ENCODE measurements around the gene ERCC3. TPM values are rescaled to one million over a fixed set of nuclear protein-coding genes. Genes with fewer than 3 reads are reported as not detected.

Gene ERCC3
- total RNA-seq (10 to 100 TPM; 31.3 to 45.5 TPM), polyA plus RNA-seq (10 to 100 TPM; 13.4 to 52.2 TPM)
- long read RNA-seq, donor 1, transcript ERCC3-201 (15 exons, 2,750 nt) = major isoform, 82 of 121 reads
- long read RNA-seq, donor 1, partial matches to known transcripts = 13 of 121 reads
- long read RNA-seq, donor 1, other reads (novel, unspliced or antisense) = 21 of 121 reads
- long read RNA-seq, donor 2, transcript ERCC3-201 (15 exons, 2,750 nt) = major isoform, 14 of 26 reads
- long read RNA-seq, donor 2, partial matches to known transcripts = 6 of 26 reads
- long read RNA-seq, donor 2, other reads (novel, unspliced or antisense) = 3 of 26 reads

DNA sequence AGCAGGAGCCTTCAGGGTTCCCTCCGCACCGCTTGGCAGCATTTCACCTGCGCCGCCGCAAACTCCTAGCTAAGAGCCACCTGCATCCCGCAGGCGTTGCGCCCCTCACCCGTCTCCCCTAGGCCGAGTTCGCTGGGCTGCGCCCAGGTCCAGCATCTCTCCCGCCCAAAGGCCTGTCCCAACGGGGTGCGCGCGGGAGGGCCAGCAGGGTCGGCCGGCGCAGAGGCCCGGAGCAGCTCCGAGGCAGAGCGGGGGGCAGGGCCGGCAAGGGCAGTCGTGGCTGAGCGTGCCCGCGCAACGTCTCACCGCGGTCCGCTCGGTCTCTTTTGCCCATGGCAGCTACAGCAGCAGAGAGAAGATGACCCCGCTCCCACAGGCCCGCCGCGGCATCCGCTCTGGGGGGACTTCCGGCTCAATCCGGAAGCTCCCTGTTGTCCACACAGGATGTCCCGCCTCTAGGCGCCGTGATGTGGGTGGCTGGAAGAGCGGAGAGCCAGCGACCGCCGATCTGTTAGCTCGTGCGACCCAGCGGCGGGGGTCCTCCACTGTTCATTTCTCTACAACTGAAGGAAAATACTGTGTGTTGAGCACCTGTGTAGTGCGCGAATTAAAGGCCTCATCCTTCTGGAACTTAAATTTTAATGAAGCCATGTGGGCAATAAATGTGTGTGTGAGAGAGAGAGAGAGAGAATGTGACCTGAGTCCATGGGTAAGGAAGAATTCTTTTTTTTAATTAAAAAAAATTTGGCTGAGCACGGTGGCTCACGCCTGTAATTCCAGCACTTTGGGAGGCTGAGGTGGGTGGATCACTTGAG, at the start of gene ERCC3:
ERCC3 (minus strand) TSS at position 397 of the 815 bp plus-strand sequence; CDS start at position 334, 63 bp downstream.
- Histone ChIP-seq H3K4me3 (ENCODE audit: low read length in 2 of 2) (peak within 1 kb of the TSS; percentile 45 to 91), H3K27me3 (ENCODE audit: control insufficient read depth in 1 of 2, insufficient read depth in 2 of 2, low read length in 1 of 2) (no peaks in the 10 kb centered on the region), H3K36me3 (ENCODE audit: control insufficient read depth in 1 of 2, insufficient read depth in 2 of 2, low read length in 1 of 2) (peaks cover 4 to 19% of the 10 kb centered on the region in 2 donors), H3K27ac (ENCODE audit: low read depth in 1 of 2, low read length in 2 of 2) (peak within 1 kb of the TSS in 1 of 2 donors; percentile 30), H3K4me1 (ENCODE audit: control insufficient read depth in 1 of 2, insufficient read depth in 2 of 2, low read length in 2 of 2) (no peaks in the 10 kb centered on the region), H3K9me3 (ENCODE audit: control insufficient read depth, low read length) (no peaks in the 10 kb centered on the region)
- 0 to 1% methylated on average over 51 to 55 of the region's 55 CpGs for WGBS, 2 donors
- DNase-seq = peak; percentile 92 to 97
- peak; percentile 92 for ATAC-seq (ENCODE audit: low FRiP score)
- intact Hi-C loops (cut with DNase I) = no loop called here

DNA sequence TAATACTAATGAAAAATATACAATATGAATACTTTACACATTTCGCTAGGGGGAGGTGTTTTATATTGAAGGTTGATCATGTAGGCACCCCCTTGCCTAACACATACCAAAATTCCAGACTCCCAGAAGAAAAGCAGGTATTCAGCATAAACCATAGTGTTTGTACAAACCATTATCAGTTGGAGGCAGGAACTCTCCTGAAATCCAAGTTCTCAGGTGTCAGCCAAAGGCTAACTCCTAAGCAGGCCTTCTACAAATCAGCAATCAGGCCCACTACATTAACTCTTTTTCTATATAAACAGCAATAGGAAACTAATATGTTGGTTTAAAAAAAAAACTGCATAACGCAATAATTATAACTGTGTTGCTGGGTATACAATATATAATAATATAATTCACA, 49.3 kb upstream of the ERCC3 start:
- no peaks in the 10 kb centered on the region for H3K9me3 ChIP-seq (ENCODE audit: control insufficient read depth, low read length)
- no peak overlapping the region for H3K4me3 ChIP-seq (ENCODE audit: low read length in 2 of 2)
- 96 to 99% methylated on average over 2 of the region's 2 CpGs for WGBS, 2 donors
- no peak for DNase-seq
- intact Hi-C loops (cut with DNase I) = no loop called here
- no peak overlapping the region for H3K27ac ChIP-seq (ENCODE audit: low read depth in 1 of 2, low read length in 2 of 2)
- peaks cover 0 to 3% of the 10 kb centered on the region in 2 donors for H3K4me1 ChIP-seq (ENCODE audit: control insufficient read depth in 1 of 2, insufficient read depth in 2 of 2, low read length in 2 of 2)
- H3K27me3 ChIP-seq (ENCODE audit: control insufficient read depth in 1 of 2, insufficient read depth in 2 of 2, low read length in 1 of 2) = no peaks in the 10 kb centered on the region
- no peak for ATAC-seq (ENCODE audit: low FRiP score)
- peaks cover 0 to 2% of the 10 kb centered on the region in 2 donors for H3K36me3 ChIP-seq (ENCODE audit: control insufficient read depth in 1 of 2, insufficient read depth in 2 of 2, low read length in 1 of 2)

DNA sequence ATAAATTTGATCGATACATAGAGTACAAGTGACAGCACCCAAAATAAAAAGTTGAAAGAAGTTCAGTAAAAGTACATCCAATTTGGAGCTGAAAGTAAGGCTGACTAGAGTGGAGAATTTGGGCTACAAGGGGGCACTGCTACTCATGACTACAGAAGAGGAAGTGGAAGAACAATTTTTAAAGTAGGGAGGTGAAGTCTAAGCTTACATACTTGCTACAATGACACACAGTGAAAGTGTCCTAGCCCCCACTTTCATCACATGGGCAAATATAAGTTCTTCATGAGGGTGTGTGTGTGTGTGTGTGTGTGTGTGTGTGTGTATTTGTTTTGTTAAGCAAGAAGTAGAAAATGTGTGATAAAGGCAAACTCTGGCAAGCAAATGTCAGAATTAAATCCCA, 48.2 kb upstream of the ERCC3 start:
- 92 to 94% methylated on average over 1 of the region's 1 CpG for WGBS, 2 donors
- Histone ChIP-seq H3K27ac (ENCODE audit: low read depth in 1 of 2, low read length in 2 of 2) (no peak overlapping the region), H3K27me3 (ENCODE audit: control insufficient read depth in 1 of 2, insufficient read depth in 2 of 2, low read length in 1 of 2) (no peaks in the 10 kb centered on the region), H3K36me3 (ENCODE audit: control insufficient read depth in 1 of 2, insufficient read depth in 2 of 2, low read length in 1 of 2) (peaks cover 0 to 2% of the 10 kb centered on the region in 2 donors), H3K4me1 (ENCODE audit: control insufficient read depth in 1 of 2, insufficient read depth in 2 of 2, low read length in 2 of 2) (peaks cover 0 to 3% of the 10 kb centered on the region in 2 donors), H3K4me3 (ENCODE audit: low read length in 2 of 2) (no peak overlapping the region), H3K9me3 (ENCODE audit: control insufficient read depth, low read length) (no peaks in the 10 kb centered on the region)
- intact Hi-C loops (cut with DNase I) = no loop called here
- no peak for DNase-seq
- ATAC-seq (ENCODE audit: low FRiP score) = no peak

- 89 to 95% methylated on average over 1 of the region's 1 CpG for WGBS, 2 donors
- H3K9me3 ChIP-seq (ENCODE audit: control insufficient read depth, low read length) = no peaks in the 10 kb centered on the region
- H3K27ac ChIP-seq (ENCODE audit: low read depth in 1 of 2, low read length in 2 of 2) = no peak overlapping the region
- H3K27me3 ChIP-seq (ENCODE audit: control insufficient read depth in 1 of 2, insufficient read depth in 2 of 2, low read length in 1 of 2) = no peaks in the 10 kb centered on the region
- H3K4me3 ChIP-seq (ENCODE audit: low read length in 2 of 2) = no peak overlapping the region
- intact Hi-C loops (cut with DNase I) = no loop called here
- no peak for ATAC-seq (ENCODE audit: low FRiP score)
- peaks cover 0 to 1% of the 10 kb centered on the region in 2 donors for H3K36me3 ChIP-seq (ENCODE audit: control insufficient read depth in 1 of 2, insufficient read depth in 2 of 2, low read length in 1 of 2)
- no peaks in the 10 kb centered on the region for H3K4me1 ChIP-seq (ENCODE audit: control insufficient read depth in 1 of 2, insufficient read depth in 2 of 2, low read length in 2 of 2)
- no peak for DNase-seq
These were observed 38.4 kb upstream of the ERCC3 start for GRCh38 chr2:127332335-127332734.

GRCh38 chr2:127330753-127331152, 36.8 kb upstream of the ERCC3 start:
- no peak overlapping the region for H3K27ac ChIP-seq (ENCODE audit: low read depth in 1 of 2, low read length in 2 of 2)
- H3K36me3 ChIP-seq (ENCODE audit: control insufficient read depth in 1 of 2, insufficient read depth in 2 of 2, low read length in 1 of 2) = peaks cover 0 to 1% of the 10 kb centered on the region in 2 donors
- DNase-seq (no peak), ATAC-seq (ENCODE audit: low FRiP score) (no peak)
- no peaks in the 10 kb centered on the region for H3K27me3 ChIP-seq (ENCODE audit: control insufficient read depth in 1 of 2, insufficient read depth in 2 of 2, low read length in 1 of 2)
- intact Hi-C loops (cut with DNase I) = no loop called here
- H3K4me3 ChIP-seq (ENCODE audit: low read length in 2 of 2) = no peak overlapping the region
- H3K4me1 ChIP-seq (ENCODE audit: control insufficient read depth in 1 of 2, insufficient read depth in 2 of 2, low read length in 2 of 2) = no peaks in the 10 kb centered on the region
- 93 to 97% methylated on average over 1 of the region's 1 CpG for WGBS, 2 donors
- H3K9me3 ChIP-seq (ENCODE audit: control insufficient read depth, low read length) = no peaks in the 10 kb centered on the region

GRCh38 chr2:127326289-127326945, 32.5 kb upstream of the ERCC3 start:
- H3K36me3 ChIP-seq (ENCODE audit: control insufficient read depth in 1 of 2, insufficient read depth in 2 of 2, low read length in 1 of 2) = peaks cover 0 to 2% of the 10 kb centered on the region in 2 donors
- intact Hi-C loops (cut with DNase I) = no loop called here
- ATAC-seq (ENCODE audit: low FRiP score) (no peak), DNase-seq (no peak)
- H3K27me3 ChIP-seq (ENCODE audit: control insufficient read depth in 1 of 2, insufficient read depth in 2 of 2, low read length in 1 of 2) = no peaks in the 10 kb centered on the region
- WGBS, 2 donors = 65 to 71% methylated on average over 2 of the region's 2 CpGs
- no peaks in the 10 kb centered on the region for H3K9me3 ChIP-seq (ENCODE audit: control insufficient read depth, low read length)
- no peaks in the 10 kb centered on the region for H3K4me1 ChIP-seq (ENCODE audit: control insufficient read depth in 1 of 2, insufficient read depth in 2 of 2, low read length in 2 of 2)
- H3K4me3 ChIP-seq (ENCODE audit: low read length in 2 of 2) = no peak overlapping the region
- no peak overlapping the region for H3K27ac ChIP-seq (ENCODE audit: low read depth in 1 of 2, low read length in 2 of 2)

DNA sequence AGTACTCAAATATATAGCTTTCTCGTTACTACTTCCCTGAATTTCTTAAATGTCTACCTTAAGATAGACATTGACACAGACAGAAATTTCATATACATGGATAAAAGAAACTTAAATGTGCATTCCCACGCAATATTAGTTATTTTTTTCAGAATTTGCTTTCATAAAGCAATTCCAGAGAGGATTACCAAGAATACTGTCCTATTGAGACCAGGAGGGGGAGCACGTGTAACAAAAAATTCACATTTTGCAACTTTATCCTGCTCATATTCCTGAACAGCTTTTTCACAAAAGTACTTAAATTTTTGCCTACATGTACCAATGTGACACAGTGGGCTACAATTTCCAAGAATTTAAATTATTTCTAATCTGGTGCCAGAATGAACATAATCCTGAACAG, 30.7 kb upstream of the ERCC3 start:
- H3K9me3 ChIP-seq (ENCODE audit: control insufficient read depth, low read length) = no peaks in the 10 kb centered on the region
- ATAC-seq (ENCODE audit: low FRiP score) (no peak), DNase-seq (no peak)
- H3K27ac ChIP-seq (ENCODE audit: low read depth in 1 of 2, low read length in 2 of 2) = no peak overlapping the region
- H3K27me3 ChIP-seq (ENCODE audit: control insufficient read depth in 1 of 2, insufficient read depth in 2 of 2, low read length in 1 of 2) = no peaks in the 10 kb centered on the region
- 34 to 35% methylated on average over 3 of the region's 3 CpGs for WGBS, 2 donors
- H3K4me3 ChIP-seq (ENCODE audit: low read length in 2 of 2) = no peak overlapping the region
- H3K4me1 ChIP-seq (ENCODE audit: control insufficient read depth in 1 of 2, insufficient read depth in 2 of 2, low read length in 2 of 2) = no peaks in the 10 kb centered on the region
- H3K36me3 ChIP-seq (ENCODE audit: control insufficient read depth in 1 of 2, insufficient read depth in 2 of 2, low read length in 1 of 2) = peaks cover 0 to 8% of the 10 kb centered on the region in 2 donors
- intact Hi-C loops (cut with DNase I) = loop anchor here (1.0 to 2.0 kb wide), 2 partner anchors 155 to 156 kb away; no protein-coding TSS in a partner anchor

DNA sequence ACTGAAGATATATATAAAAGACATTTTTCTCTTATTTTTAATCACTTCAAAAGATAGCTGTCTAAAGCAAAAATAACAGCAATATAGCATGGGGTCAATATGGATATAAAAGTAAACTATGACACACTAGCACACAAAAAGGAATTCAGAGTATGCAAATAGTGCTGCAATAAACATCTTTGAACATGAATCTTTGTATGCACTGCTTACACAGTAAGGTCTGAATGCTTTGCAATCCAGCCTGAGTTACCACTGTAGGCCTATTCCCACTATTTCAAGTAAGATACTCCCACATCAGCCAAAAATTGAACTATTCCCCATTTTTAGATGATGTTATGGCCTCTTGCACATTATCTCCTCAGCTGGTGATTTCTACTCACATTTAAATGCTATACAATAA, 27.4 kb upstream of the ERCC3 start:
- no peaks in the 10 kb centered on the region for H3K27me3 ChIP-seq (ENCODE audit: control insufficient read depth in 1 of 2, insufficient read depth in 2 of 2, low read length in 1 of 2)
- H3K36me3 ChIP-seq (ENCODE audit: control insufficient read depth in 1 of 2, insufficient read depth in 2 of 2, low read length in 1 of 2) = peaks cover 3 to 10% of the 10 kb centered on the region in 2 donors
- DNase-seq (no peak), ATAC-seq (ENCODE audit: low FRiP score) (no peak)
- H3K9me3 ChIP-seq (ENCODE audit: control insufficient read depth, low read length) = no peaks in the 10 kb centered on the region
- H3K4me3 ChIP-seq (ENCODE audit: low read length in 2 of 2) = no peak overlapping the region
- H3K4me1 ChIP-seq (ENCODE audit: control insufficient read depth in 1 of 2, insufficient read depth in 2 of 2, low read length in 2 of 2) = no peaks in the 10 kb centered on the region
- H3K27ac ChIP-seq (ENCODE audit: low read depth in 1 of 2, low read length in 2 of 2) = no peak overlapping the region
- intact Hi-C loops (cut with DNase I) = no loop called here

All from aorta (tissue), 5 donors.